H1 (cell line): ENCODE results near the gene DCP1B. TPM values are rescaled to one million over a fixed set of nuclear protein-coding genes. Genes with fewer than 3 reads are reported as not detected.

ENCODE experiments used
- CTCF ChIA-PET: fragments of 300-600 bp; sonication (Branson Sonifier 250); formaldehyde crosslinking; loops from one replicate; lab custom pipeline; 2021; ENCODE audit not compliant: partially characterized antibody; lab: Charles Lee
- POLR2A ChIA-PET: fragments of 300-600 bp; sonication (Branson Sonifier 250); formaldehyde crosslinking; loops from one replicate; lab custom pipeline; 2021; ENCODE audit warnings: inconsistent platforms; ENCODE audit not compliant: partially characterized antibody; lab: Charles Lee
- DNase-seq, 2 experiments: peaks; one replicate each; pipeline versions ENCODE4 v3.0.0 to v3.0.0-alpha.2; 2010 to 2022; ENCODE audit warnings: low spot score in 2 of 2, low read depth in 1 of 2, mixed read lengths in 1 of 2
- FAIRE-seq: peaks from 2 replicates; lab custom pipeline; 2011; peaks lifted over from hg19 to GRCh38; lab: Jason Lieb, UNC
- H2AFZ ChIP-seq: 2 replicates; pipeline ENCODE4 v1.8.1; 2012; ENCODE audit warnings: low read length, inconsistent platforms
- H2AK5ac ChIP-seq: 2 replicates; pipeline ENCODE4 v1.6.1; 2013; ENCODE audit warnings: low read depth, low read length
- H2BK120ac ChIP-seq: replicated peaks from 2 replicates; pipeline ENCODE3; 2013; ENCODE audit warnings: low read depth, low read length, inconsistent platforms
- H2BK12ac ChIP-seq: 2 replicates; pipeline ENCODE4 v1.6.1; 2013; ENCODE audit warnings: low read depth, low read length
- H2BK15ac ChIP-seq: 2 replicates; pipeline ENCODE4 v1.6.1; 2013; ENCODE audit warnings: low read length
- H2BK20ac ChIP-seq: 2 replicates; pipeline ENCODE4 v1.6.1; 2013; ENCODE audit warnings: low read length
- H2BK5ac ChIP-seq: 2 replicates; pipeline ENCODE4 v1.6.1; 2013; ENCODE audit warnings: low read depth, low read length
- H3K14ac ChIP-seq: 2 replicates; pipeline ENCODE4 v1.6.1; 2013; ENCODE audit warnings: inconsistent platforms; ENCODE audit not compliant: insufficient read length
- H3K18ac ChIP-seq: 2 replicates; pipeline ENCODE4 v1.6.1; 2013; ENCODE audit warnings: low read length; ENCODE audit errors: extremely low read depth
- H3K23ac ChIP-seq: 2 replicates; pipeline ENCODE4 v1.6.1; 2013; ENCODE audit warnings: inconsistent platforms; ENCODE audit not compliant: insufficient read length
- H3K23me2 ChIP-seq: 2 replicates; pipeline ENCODE4 v1.6.1; 2013; ENCODE audit warnings: low read depth, low read length
- H3K27ac ChIP-seq: 2 replicates; pipeline ENCODE4 v1.6.1; 2011; ENCODE audit warnings: low read depth, low read length, inconsistent platforms
- H3K27me3 ChIP-seq, 4 experiments: replicated peaks in 1 of 4; 1 replicate in 1 of 4; 2 replicates in 3 of 4; pipeline versions ENCODE4 v1.6.1 to v1.8.1; 2011 to 2013; ENCODE audit warnings: low read length in 3 of 4, mild to moderate bottlenecking in 3 of 4, inconsistent platforms in 2 of 4, mixed read lengths in 2 of 4, moderate library complexity in 1 of 4; ENCODE audit not compliant: control insufficient read depth in 3 of 4, insufficient read depth in 3 of 4; ENCODE audit errors: extremely low read depth in 1 of 4
- H3K36me3 ChIP-seq, 4 experiments: 2 replicates each; pipeline versions ENCODE4 v1.6.1 to v1.8.1; 2011 to 2013; ENCODE audit warnings: mild to moderate bottlenecking in 4 of 4, low read length in 3 of 4, moderate library complexity in 2 of 4, control low read depth in 1 of 4, inconsistent platforms in 1 of 4; ENCODE audit not compliant: insufficient read depth in 4 of 4, control insufficient read depth in 2 of 4
- H3K4ac ChIP-seq: replicated peaks from 2 replicates; pipeline ENCODE3; 2013; ENCODE audit warnings: low read length, low read depth, mixed read lengths, inconsistent platforms; ENCODE audit not compliant: insufficient read length
- H3K4me1 ChIP-seq, 4 experiments: replicated peaks in 1 of 4; 1 replicate in 1 of 4; 2 replicates in 3 of 4; pipeline versions ENCODE4 v1.6.1 to v1.8.1; 2011 to 2013; ENCODE audit warnings: low read length in 3 of 4, inconsistent platforms in 2 of 4, mixed read lengths in 1 of 4; ENCODE audit not compliant: insufficient read depth in 4 of 4, control insufficient read depth in 3 of 4
- H3K4me2 ChIP-seq, 2 experiments: 2 replicates each; pipeline versions ENCODE4 v1.6.1 to v1.8.1; 2011 to 2013; ENCODE audit warnings: low read depth in 2 of 2, low read length in 2 of 2, control low read depth in 1 of 2, inconsistent platforms in 1 of 2, mild to moderate bottlenecking in 1 of 2; ENCODE audit not compliant: insufficient read depth in 1 of 2
- H3K4me3 ChIP-seq, 4 experiments: fragments of 200-600, 300-600 bp in 1 of 4; sonication (generic), shearing (Covaris generic), sonication (Bioruptor Twin) in 1 of 4; 2 replicates each; pipeline versions ENCODE4 v1.5.1 to v1.8.1; 2011 to 2016; ENCODE audit warnings: low read length in 4 of 4, low read depth in 3 of 4, control low read depth in 2 of 4, inconsistent platforms in 2 of 4, mild to moderate bottlenecking in 2 of 4, mixed read lengths in 1 of 4, moderate library complexity in 1 of 4; ENCODE audit not compliant: insufficient read depth in 2 of 4; ENCODE audit errors: extremely low read depth in 1 of 4
- H3K56ac ChIP-seq: replicated peaks from 2 replicates; pipeline ENCODE3; 2013; ENCODE audit warnings: low read depth, mild to moderate bottlenecking, mixed read lengths, low read length, inconsistent platforms; ENCODE audit not compliant: insufficient read length
- H3K79me1 ChIP-seq: 2 replicates; pipeline ENCODE4 v1.6.1; 2013; ENCODE audit warnings: low read depth, low read length, control low read depth
- H3K79me2 ChIP-seq, 2 experiments: 2 replicates each; pipeline versions ENCODE4 v1.6.1 to v1.8.1; 2012 to 2013; ENCODE audit warnings: low read length in 2 of 2, mild to moderate bottlenecking in 2 of 2, inconsistent platforms in 1 of 2; ENCODE audit not compliant: insufficient read depth in 2 of 2, control insufficient read depth in 1 of 2
- H3K9ac ChIP-seq, 4 experiments: replicated peaks in 1 of 4; 1 replicate in 1 of 4; 2 replicates in 3 of 4; pipeline versions ENCODE4 v1.6.1 to v1.8.1; 2011 to 2013; ENCODE audit warnings: low read depth in 3 of 4, low read length in 3 of 4, control low read depth in 2 of 4, mild to moderate bottlenecking in 2 of 4, moderate library complexity in 2 of 4, inconsistent platforms in 1 of 4; ENCODE audit errors: extremely low read depth in 1 of 4
- H3K9me3 ChIP-seq, 2 experiments: 2 replicates each; pipeline versions ENCODE4 v1.6.1 to v1.8.1; 2012 to 2013; ENCODE audit warnings: mild to moderate bottlenecking in 2 of 2, moderate library complexity in 2 of 2, control low read depth in 1 of 2, inconsistent platforms in 1 of 2, low read depth in 1 of 2, low read length in 1 of 2, mixed read lengths in 1 of 2; ENCODE audit not compliant: insufficient read depth in 2 of 2
- H4K20me1 ChIP-seq, 2 experiments: replicated peaks in 1 of 2; 2 replicates each; pipeline versions ENCODE3 to v1.8.1; 2011 to 2013; ENCODE audit warnings: inconsistent platforms in 2 of 2, low read length in 2 of 2, mild to moderate bottlenecking in 1 of 2; ENCODE audit not compliant: insufficient read depth in 2 of 2, control insufficient read depth in 1 of 2
- H4K5ac ChIP-seq: 2 replicates; pipeline ENCODE4 v1.6.1; 2013; ENCODE audit warnings: low read length, low read depth, mixed read lengths, inconsistent platforms; ENCODE audit not compliant: insufficient read length
- H4K8ac ChIP-seq: 2 replicates; pipeline ENCODE4 v1.8.0; 2013; ENCODE audit warnings: mild to moderate bottlenecking, moderate library complexity, low read length, inconsistent platforms; ENCODE audit not compliant: insufficient read depth; ENCODE audit errors: extremely low read depth
- H4K91ac ChIP-seq: replicated peaks from 2 replicates; pipeline ENCODE3; 2013; ENCODE audit warnings: low read length, mixed read lengths, inconsistent platforms; ENCODE audit not compliant: insufficient read length
- CBX5 ChIP-seq: fragments of 300-800, 300-1000 bp; sonication (generic); IDR thresholded peaks from 2 replicates; pipeline ENCODE4 v1.7.1; 2016; ENCODE audit warnings: antibody characterized with exemption, low read length, low read depth
- PHF8 ChIP-seq: fragments of 200-600 bp; sonication (generic); conservative IDR thresholded peaks from 2 replicates; pipeline ENCODE4 v1.7.1; 2012; ENCODE audit warnings: low read depth, mild to moderate bottlenecking, inconsistent platforms, low read length, moderate library complexity
- SAP30 ChIP-seq: fragments of 300-600 bp; sonication (generic); IDR thresholded peaks from 2 replicates; pipeline ENCODE4 v1.7.1; 2012; ENCODE audit warnings: low read length, moderate library complexity, mild to moderate bottlenecking, inconsistent platforms; ENCODE audit not compliant: insufficient read depth, insufficient replicate concordance
- SP4 ChIP-seq: IDR thresholded peaks from 2 replicates; pipeline ENCODE4 v1.6.1; 2012; ENCODE audit warnings: low read length, inconsistent platforms
- TEAD4 ChIP-seq: IDR thresholded peaks from 2 replicates; pipeline ENCODE4 v1.6.1; 2012; ENCODE audit warnings: low read depth, low read length, inconsistent platforms, mixed read lengths
- ZNF274 ChIP-seq: IDR thresholded peaks from 2 replicates; pipeline ENCODE4 v1.7.0; 2012; ENCODE audit warnings: low read length, borderline replicate concordance; ENCODE audit errors: extremely low read depth
- WGBS, 2 experiments: shearing (Covaris generic) in 1 of 2; methylation state at CpG; one replicate each; pipeline versions ENCODE4 v1.1.6 to v1.1.7; 2013 to 2015; ENCODE audit warnings: low lambda C conversion rate in 2 of 2, mixed read lengths in 2 of 2, inconsistent platforms in 1 of 2, low coverage in 1 of 2, missing lambda C conversion rate in 1 of 2; ENCODE audit not compliant: insufficient replicate concordance in 2 of 2, insufficient coverage in 1 of 2, insufficient read length in 1 of 2; ENCODE audit errors: extremely low coverage in 1 of 2, missing lambda C conversion rate in 1 of 2; 5-methylcytosine and 5-hydroxymethylcytosine counted together
- polyA plus RNA-seq, 7 experiments: library from polyadenylated mRNA; depleted of rRNA in 3 of 7; stranded (reverse) in 5 of 7; unstranded in 2 of 7; fragments of >200 nt in 5 of 7; fragments of 200-250 nt in 2 of 7; gene quantifications; 1 replicate in 5 of 7; 2 replicates in 1 of 7; 4 replicates in 1 of 7; pipeline versions ENCODE4 v1.2.1 to v1.2.3, GENCODE V29; 2011 to 2013; ENCODE audit warnings: missing spikeins in 2 of 7, mixed read lengths in 2 of 7
- total RNA-seq: library from RNA; stranded (reverse); fragmentation: NEBNext Ultra II Directional; extraction: Animal tissue kit (Norgen Biotek cat#: 25700); gene quantifications from 2 replicates; pipeline ENCODE4 v1.2.1, GENCODE V29; 2021
- TF ChIP-seq, protein P1 (sequence below), 3 experiments: IDR thresholded peaks; 1 replicate in 2 of 3; 2 replicates in 1 of 3; pipeline versions ENCODE4 v1.5.1 to v1.6.1; 2011; ENCODE audit warnings: low read length in 3 of 3, mild to moderate bottlenecking in 3 of 3, inconsistent platforms in 2 of 3, low read depth in 1 of 3, moderate library complexity in 1 of 3; ENCODE audit not compliant: insufficient read depth in 1 of 3; ENCODE audit errors: control extremely low read depth in 1 of 3
- TF ChIP-seq, protein P2 (sequence below): IDR thresholded peaks from 2 replicates; pipeline ENCODE4 v1.6.1; 2011; ENCODE audit warnings: low read length, improper control_type of control experiment

DCP1B gene
- total and polyA plus RNA-seq, 2 of the 8 experiments (the other 6 are each of a cell fraction or from before 2014, with no cell fraction given) = 14.8 to 29.0 TPM

- no peak overlapping the region for H3K4me3 ChIP-seq
- H2BK12ac ChIP-seq = no peak overlapping the region
- no peak overlapping the region for H2BK120ac ChIP-seq
- H3K36me3 ChIP-seq = no peaks in the 10 kb centered on the region
- no peak for FAIRE-seq
- H3K79me2 ChIP-seq = no peaks in the 10 kb centered on the region
- no peak overlapping the region for H3K18ac ChIP-seq
- H3K23me2 ChIP-seq = 0 out of 2 replicates have a peak, but pooled peaks cover 3% of the 10 kb centered on the region
- no peak overlapping the region for H3K4me2 ChIP-seq
- H3K4me1 ChIP-seq = peaks cover 0 to 9% (median 5%) of the 10 kb centered on the region in 4 experiments; a peak in 6 of 7 replicates
- H3K56ac ChIP-seq = no peak overlapping the region
- whole genome bisulfite sequencing, 2 experiments = 85% methylated on average over 12 of the region's 12 CpGs; no CpG with 5 or more reads in 1 of the 2 experiments
- POLR2A ChIA-PET = no interaction called here
- H4K20me1 ChIP-seq = no peaks in the 10 kb centered on the region
- H4K91ac ChIP-seq = no peak overlapping the region
- H3K14ac ChIP-seq = no peak overlapping the region
- H2BK5ac ChIP-seq = no peak overlapping the region
- H2AFZ ChIP-seq = no peak overlapping the region
- no peak overlapping the region for H3K4ac ChIP-seq
- H2AK5ac ChIP-seq = no peak overlapping the region
- no peak overlapping the region for H2BK20ac ChIP-seq
- peak in 1 of 2 experiments; percentile 41 for DNase-seq
- no peak overlapping the region for H4K5ac ChIP-seq
- no peaks in the 10 kb centered on the region for H3K9me3 ChIP-seq
- H2BK15ac ChIP-seq = no peak overlapping the region
- no peak overlapping the region for H3K23ac ChIP-seq
- CTCF ChIA-PET = interaction anchor here (0.6 to 6.2 kb wide), 5 partner anchors 11 to 113 kb away, joined by 3 to 32 read pairs (median 4); no protein-coding TSS in a partner anchor
- H3K27ac ChIP-seq = no peak overlapping the region
- H3K27me3 ChIP-seq = no peaks in the 10 kb centered on the region
- H4K8ac ChIP-seq = no peak overlapping the region
- no peaks in the 10 kb centered on the region for H3K79me1 ChIP-seq
- H3K9ac ChIP-seq = no peak overlapping the region
- TF ChIP-seq, protein P1, sequence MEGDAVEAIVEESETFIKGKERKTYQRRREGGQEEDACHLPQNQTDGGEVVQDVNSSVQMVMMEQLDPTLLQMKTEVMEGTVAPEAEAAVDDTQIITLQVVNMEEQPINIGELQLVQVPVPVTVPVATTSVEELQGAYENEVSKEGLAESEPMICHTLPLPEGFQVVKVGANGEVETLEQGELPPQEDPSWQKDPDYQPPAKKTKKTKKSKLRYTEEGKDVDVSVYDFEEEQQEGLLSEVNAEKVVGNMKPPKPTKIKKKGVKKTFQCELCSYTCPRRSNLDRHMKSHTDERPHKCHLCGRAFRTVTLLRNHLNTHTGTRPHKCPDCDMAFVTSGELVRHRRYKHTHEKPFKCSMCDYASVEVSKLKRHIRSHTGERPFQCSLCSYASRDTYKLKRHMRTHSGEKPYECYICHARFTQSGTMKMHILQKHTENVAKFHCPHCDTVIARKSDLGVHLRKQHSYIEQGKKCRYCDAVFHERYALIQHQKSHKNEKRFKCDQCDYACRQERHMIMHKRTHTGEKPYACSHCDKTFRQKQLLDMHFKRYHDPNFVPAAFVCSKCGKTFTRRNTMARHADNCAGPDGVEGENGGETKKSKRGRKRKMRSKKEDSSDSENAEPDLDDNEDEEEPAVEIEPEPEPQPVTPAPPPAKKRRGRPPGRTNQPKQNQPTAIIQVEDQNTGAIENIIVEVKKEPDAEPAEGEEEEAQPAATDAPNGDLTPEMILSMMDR (IDR thresholded peaks at IDR 0.05; ENCODE audit: control extremely low read depth in 1 of 3, insufficient read depth in 1 of 3, low read depth in 1 of 3, low read length in 3 of 3) = no peak
- TF ChIP-seq TEAD4 = no peak
- no peak for TF ChIP-seq ZNF274
- TF ChIP-seq, protein P2, sequence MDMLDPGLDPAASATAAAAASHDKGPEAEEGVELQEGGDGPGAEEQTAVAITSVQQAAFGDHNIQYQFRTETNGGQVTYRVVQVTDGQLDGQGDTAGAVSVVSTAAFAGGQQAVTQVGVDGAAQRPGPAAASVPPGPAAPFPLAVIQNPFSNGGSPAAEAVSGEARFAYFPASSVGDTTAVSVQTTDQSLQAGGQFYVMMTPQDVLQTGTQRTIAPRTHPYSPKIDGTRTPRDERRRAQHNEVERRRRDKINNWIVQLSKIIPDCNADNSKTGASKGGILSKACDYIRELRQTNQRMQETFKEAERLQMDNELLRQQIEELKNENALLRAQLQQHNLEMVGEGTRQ = no peak
- no peak for TF ChIP-seq SAP30
- TF ChIP-seq PHF8 = no peak
- TF ChIP-seq CBX5 = no peak
- TF ChIP-seq SP4 = no peak
These were observed 90.7 kb downstream of the DCP1B start for GRCh38 chr12:1913377-1914113.
